T-cell (primary cell): ENCODE results near the gene C9orf50. TPM values are rescaled to one million over a fixed set of nuclear protein-coding genes. Genes with fewer than 3 reads are reported as not detected.
A peak's percentile ranks its signal among the peaks of the same experiment; 100 is the strongest.

Experiments
- ATAC-seq, 4 experiments: fragments of 200-7000 bp in 3 of 4; fragments of 150-1000 bp in 1 of 4; cut with Tn5 transposase; replicated peaks in 1 of 4; 1 replicate in 3 of 4; 2 replicates in 1 of 4; pipeline ENCODE4 v1.10.0; 2021; ENCODE audit warnings: moderate library complexity in 3 of 4, mild to moderate bottlenecking in 2 of 4, moderate number of reproducible peaks in 1 of 4
- CTCF ChIA-PET, 2 donors: fragments of 300-600 bp; sonication (Branson Sonifier 250); formaldehyde crosslinking; loops; one replicate each; lab custom pipeline; 2022; ENCODE audit warnings: antibody characterized with exemption in 2 of 2; lab: Charles Lee
- POLR2A ChIA-PET, 2 donors: fragments of 300-600 bp; sonication (Branson Sonifier 250); formaldehyde crosslinking; loops; one replicate each; lab custom pipeline; 2022; ENCODE audit warnings: antibody characterized with exemption in 2 of 2; lab: Charles Lee
- DNase-seq, 35 experiments: peaks; one replicate each; pipeline versions ENCODE4 v3.0.0 to v3.0.0-alpha.2; 2013 to 2023
- H3K27ac ChIP-seq: one replicate; pipeline ENCODE4 v1.5.1; 2013; ENCODE audit warnings: low read length
- H3K27me3 ChIP-seq, 2 experiments: replicated peaks in 1 of 2; 1 replicate in 1 of 2; 2 replicates in 1 of 2; pipeline versions ENCODE4 v1.6.1 to v1.7.0; 2013; ENCODE audit warnings: low read length in 1 of 2, mixed read lengths in 1 of 2; ENCODE audit not compliant: control insufficient read depth in 2 of 2, insufficient read depth in 2 of 2; ENCODE audit errors: extremely low read depth in 1 of 2
- H3K36me3 ChIP-seq, 2 donors: 1 replicate in 1 of 2; 2 replicates in 1 of 2; pipeline versions ENCODE4 v1.6.1 to v1.7.0; 2013; ENCODE audit warnings: low read length in 1 of 2; ENCODE audit not compliant: control insufficient read depth in 2 of 2, insufficient read depth in 1 of 2; ENCODE audit errors: extremely low read depth in 1 of 2
- H3K4me1 ChIP-seq, 2 experiments: 1 replicate in 1 of 2; 2 replicates in 1 of 2; pipeline versions ENCODE4 v1.6.1 to v1.7.0; 2013; ENCODE audit warnings: low read length in 2 of 2, mixed read lengths in 1 of 2; ENCODE audit not compliant: insufficient read depth in 2 of 2, control insufficient read depth in 1 of 2; ENCODE audit errors: extremely low read depth in 1 of 2
- H3K4me3 ChIP-seq, 2 donors: 1 replicate in 1 of 2; 2 replicates in 1 of 2; pipeline versions ENCODE4 v1.5.1 to v1.7.0; 2013; ENCODE audit warnings: mild to moderate bottlenecking in 2 of 2, low read length in 1 of 2, moderate library complexity in 1 of 2; ENCODE audit not compliant: control insufficient read depth in 1 of 2; ENCODE audit errors: extremely low read depth in 1 of 2
- H3K9me3 ChIP-seq: 2 replicates; pipeline ENCODE4 v1.7.0; 2013
- H3K27ac Mint-ChIP-seq, 2 donors: one replicate each; pipeline ENCODE4 v1.8.0; 2020 to 2021; ENCODE audit warnings: mild to moderate bottlenecking in 2 of 2, mixed read lengths in 2 of 2
- H3K27me3 Mint-ChIP-seq, 2 donors: one replicate each; pipeline ENCODE4 v1.8.0; 2021 to 2022; ENCODE audit warnings: mixed read lengths in 2 of 2
- H3K36me3 Mint-ChIP-seq: one replicate; pipeline ENCODE4 v1.8.0; 2021; ENCODE audit warnings: mixed read lengths
- H3K4me1 Mint-ChIP-seq, 3 donors: one replicate each; pipeline ENCODE4 v1.8.0; 2020 to 2022; ENCODE audit warnings: mixed read lengths in 3 of 3, mild to moderate bottlenecking in 1 of 3
- H3K4me3 Mint-ChIP-seq, 3 donors: one replicate each; pipeline ENCODE4 v1.8.0; 2020 to 2022; ENCODE audit warnings: mild to moderate bottlenecking in 3 of 3, mixed read lengths in 3 of 3, moderate library complexity in 3 of 3
- H3K9me3 Mint-ChIP-seq, 3 donors: one replicate each; pipeline ENCODE4 v1.8.0; 2020 to 2022; ENCODE audit warnings: mixed read lengths in 3 of 3
- WGBS: methylation state at CpG from one replicate; pipeline ENCODE4 v1.1.5; 2013; ENCODE audit warnings: missing lambda C conversion rate; ENCODE audit not compliant: insufficient coverage; 5-methylcytosine and 5-hydroxymethylcytosine counted together
- total RNA-seq, 35 experiments: library from RNA in 6 of 35; stranded (reverse) in 6 of 35; fragments of 120-200 nt in 1 of 35; gene quantifications; one replicate each; pipeline versions ENCODE4 v1.2.1 to v1.2.4 and lab custom pipeline; 2013 to 2026

C9orf50 gene
- total RNA-seq, 5 donors from 2014 or later (not counting 1 experiment from before 2014, with no cell fraction given) = not detected

DNA sequence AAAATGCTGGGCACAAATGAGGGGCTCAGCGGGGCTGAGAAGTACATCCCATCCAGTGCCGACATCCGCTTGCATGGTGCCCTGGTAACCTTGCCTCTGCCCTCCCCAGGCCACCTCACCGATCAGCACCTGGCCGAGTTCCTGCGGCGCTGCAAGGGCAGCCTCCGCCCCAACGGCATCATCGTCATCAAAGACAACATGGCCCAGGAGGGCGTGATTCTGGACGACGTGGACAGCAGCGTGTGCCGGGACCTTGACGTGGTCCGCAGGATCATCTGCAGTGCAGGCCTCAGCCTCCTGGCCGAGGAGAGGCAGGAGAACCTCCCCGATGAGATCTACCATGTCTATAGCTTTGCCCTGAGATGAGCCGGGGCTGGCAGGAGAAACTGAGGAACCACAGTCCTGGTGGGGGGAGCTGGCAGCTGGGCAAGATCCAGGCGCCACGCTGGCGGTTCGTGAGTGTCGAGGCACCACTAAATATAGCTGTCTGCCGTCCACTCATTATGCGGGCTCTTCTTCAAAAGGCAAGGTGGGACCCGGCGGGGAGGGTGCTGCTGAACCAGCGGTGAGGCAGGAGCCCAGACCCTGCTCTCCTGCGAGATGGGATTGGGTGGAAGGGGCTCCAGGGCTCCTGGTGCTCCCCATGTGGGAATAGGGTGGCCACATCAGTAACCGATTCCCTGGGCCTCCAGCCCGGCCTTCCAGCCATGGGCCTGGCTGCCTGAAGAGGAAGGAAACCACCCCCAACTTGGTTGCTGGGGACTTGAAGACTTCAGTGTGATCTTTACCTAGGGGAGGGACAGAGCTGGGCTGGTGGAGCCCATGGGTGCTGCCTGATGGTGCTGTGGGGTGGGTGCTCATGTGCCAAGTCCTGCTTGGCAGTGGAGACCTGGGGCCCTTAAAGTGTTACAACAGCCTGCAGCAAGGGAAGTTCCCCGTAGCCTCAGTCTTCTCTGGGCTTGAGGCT lies 14.5 kb upstream of the C9orf50 start:
- H3K27me3 ChIP-seq = no peaks in the 10 kb centered on the region
- Mint-ChIP-seq H3K36me3 (peaks cover 26% of the 10 kb centered on the region), H3K27me3 (no peaks in the 10 kb centered on the region), H3K4me3 (no peak overlapping the region), H3K9me3 (no peaks in the 10 kb centered on the region), H3K4me1 (peaks cover 34 to 35% (median 34%) of the 10 kb centered on the region in 3 donors), H3K27ac (no peak overlapping the region)
- peaks cover 25 to 68% of the 10 kb centered on the region in 2 donors for H3K36me3 ChIP-seq
- no peaks in the 10 kb centered on the region for H3K9me3 ChIP-seq
- ChIA-PET POLR2A (no interaction called here), CTCF (no interaction called here)
- WGBS = 93% methylated on average over 32 of the region's 34 CpGs
- H3K4me3 ChIP-seq = no peak overlapping the region
- peaks cover 0 to 35% of the 10 kb centered on the region in 2 experiments for H3K4me1 ChIP-seq
- ATAC-seq = no peak
- no peak overlapping the region for H3K27ac ChIP-seq
- DNase-seq = no peak

GRCh38 chr9:129633848-129634247 lies 12.9 kb upstream of the C9orf50 start:
- H3K27ac ChIP-seq = no peak overlapping the region
- peaks cover 0 to 36% of the 10 kb centered on the region in 2 experiments for H3K4me1 ChIP-seq
- H3K9me3 ChIP-seq = no peaks in the 10 kb centered on the region
- Mint-ChIP-seq H3K27me3 (no peaks in the 10 kb centered on the region), H3K36me3 (peaks cover 23% of the 10 kb centered on the region), H3K9me3 (no peaks in the 10 kb centered on the region), H3K27ac (no peak overlapping the region), H3K4me3 (no peak overlapping the region), H3K4me1 (peaks cover 39 to 42% (median 42%) of the 10 kb centered on the region in 3 donors)
- peaks cover 25 to 63% of the 10 kb centered on the region in 2 donors for H3K36me3 ChIP-seq
- DNase-seq = no peak
- 91% methylated on average over 11 of the region's 13 CpGs for WGBS
- no peaks in the 10 kb centered on the region for H3K27me3 ChIP-seq
- CTCF ChIA-PET = no interaction called here
- H3K4me3 ChIP-seq = no peak overlapping the region
- POLR2A ChIA-PET = no interaction called here
- ATAC-seq = no peak

GRCh38 chr9:129633207-129633606 lies 12.3 kb upstream of the C9orf50 start:
- Mint-ChIP-seq H3K27me3 (no peaks in the 10 kb centered on the region), H3K4me1 (peaks cover 43 to 47% (median 46%) of the 10 kb centered on the region in 3 donors), H3K9me3 (no peaks in the 10 kb centered on the region), H3K4me3 (no peak overlapping the region), H3K27ac (no peak overlapping the region), H3K36me3 (peaks cover 19% of the 10 kb centered on the region)
- ChIA-PET CTCF (no interaction called here), POLR2A (no interaction called here)
- no peak for ATAC-seq
- no peaks in the 10 kb centered on the region for H3K27me3 ChIP-seq
- 93% methylated on average over 3 of the region's 4 CpGs for WGBS
- no peaks in the 10 kb centered on the region for H3K9me3 ChIP-seq
- H3K36me3 ChIP-seq = peaks cover 22 to 57% of the 10 kb centered on the region in 2 donors
- H3K4me3 ChIP-seq = no peak overlapping the region
- H3K4me1 ChIP-seq = peaks cover 0 to 42% of the 10 kb centered on the region in 2 experiments
- H3K27ac ChIP-seq = no peak overlapping the region
- DNase-seq = no peak

GRCh38 chr9:129632460-129632859 lies 11.6 kb upstream of the C9orf50 start:
- ChIA-PET POLR2A (no interaction called here), CTCF (no interaction called here)
- Histone ChIP-seq H3K36me3 (peaks cover 17 to 51% of the 10 kb centered on the region in 2 donors), H3K27me3 (no peaks in the 10 kb centered on the region), H3K9me3 (no peaks in the 10 kb centered on the region), H3K4me3 (no peak overlapping the region), H3K27ac (no peak overlapping the region), H3K4me1 (peaks cover 4 to 50% of the 10 kb centered on the region in 2 experiments)
- Mint-ChIP-seq H3K9me3 (no peaks in the 10 kb centered on the region), H3K4me1 (peaks cover 43 to 51% (median 46%) of the 10 kb centered on the region in 3 donors), H3K27ac (peak overlapping the region in 1 of 2 donors; percentile 76), H3K27me3 (no peaks in the 10 kb centered on the region), H3K4me3 (no peak overlapping the region), H3K36me3 (peaks cover 14% of the 10 kb centered on the region)
- DNase-seq = no peak
- no peak for ATAC-seq
- 97% methylated on average over 5 of the region's 13 CpGs for WGBS

DNA sequence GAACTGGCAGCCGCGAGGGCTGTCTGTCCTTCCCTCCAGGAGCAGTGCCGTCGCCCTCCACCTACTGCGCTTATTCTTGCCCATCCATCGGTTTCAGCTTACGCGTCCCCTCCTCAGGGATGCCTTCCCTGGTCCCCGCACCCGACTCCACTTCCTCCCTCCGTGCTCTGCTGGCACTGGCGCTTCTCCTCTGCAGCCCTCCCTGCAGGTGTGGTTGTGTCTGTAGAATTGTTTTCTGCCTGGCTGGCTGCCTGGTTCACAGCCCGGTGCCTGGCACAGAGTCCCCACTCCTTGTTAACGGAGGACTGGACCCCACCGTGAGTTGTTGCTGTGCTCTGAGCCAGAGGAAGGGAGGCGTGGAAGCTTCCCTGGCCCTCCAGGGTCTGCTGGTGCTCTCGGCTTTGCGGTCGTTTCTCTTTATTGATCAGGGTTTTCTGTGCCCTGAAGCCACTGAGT lies 10.8 kb upstream of the C9orf50 start:
- ChIA-PET POLR2A (no interaction called here), CTCF (no interaction called here)
- ATAC-seq (no peak), DNase-seq (no peak)
- peaks cover 49 to 59% (median 53%) of the 10 kb centered on the region in 3 donors for H3K4me1 Mint-ChIP-seq
- Histone ChIP-seq H3K4me3 (no peak overlapping the region), H3K4me1 (peaks cover 6 to 58% of the 10 kb centered on the region in 2 experiments), H3K36me3 (peaks cover 10 to 45% of the 10 kb centered on the region in 2 donors), H3K27me3 (no peaks in the 10 kb centered on the region), H3K27ac (no peak overlapping the region), H3K9me3 (no peaks in the 10 kb centered on the region)
- WGBS = 87% methylated on average over 11 of the region's 19 CpGs
- no peak overlapping the region for H3K27ac Mint-ChIP-seq
- no peaks in the 10 kb centered on the region for H3K27me3 Mint-ChIP-seq
- H3K9me3 Mint-ChIP-seq = no peaks in the 10 kb centered on the region
- peaks cover 14% of the 10 kb centered on the region for H3K36me3 Mint-ChIP-seq
- no peak overlapping the region for H3K4me3 Mint-ChIP-seq

DNA sequence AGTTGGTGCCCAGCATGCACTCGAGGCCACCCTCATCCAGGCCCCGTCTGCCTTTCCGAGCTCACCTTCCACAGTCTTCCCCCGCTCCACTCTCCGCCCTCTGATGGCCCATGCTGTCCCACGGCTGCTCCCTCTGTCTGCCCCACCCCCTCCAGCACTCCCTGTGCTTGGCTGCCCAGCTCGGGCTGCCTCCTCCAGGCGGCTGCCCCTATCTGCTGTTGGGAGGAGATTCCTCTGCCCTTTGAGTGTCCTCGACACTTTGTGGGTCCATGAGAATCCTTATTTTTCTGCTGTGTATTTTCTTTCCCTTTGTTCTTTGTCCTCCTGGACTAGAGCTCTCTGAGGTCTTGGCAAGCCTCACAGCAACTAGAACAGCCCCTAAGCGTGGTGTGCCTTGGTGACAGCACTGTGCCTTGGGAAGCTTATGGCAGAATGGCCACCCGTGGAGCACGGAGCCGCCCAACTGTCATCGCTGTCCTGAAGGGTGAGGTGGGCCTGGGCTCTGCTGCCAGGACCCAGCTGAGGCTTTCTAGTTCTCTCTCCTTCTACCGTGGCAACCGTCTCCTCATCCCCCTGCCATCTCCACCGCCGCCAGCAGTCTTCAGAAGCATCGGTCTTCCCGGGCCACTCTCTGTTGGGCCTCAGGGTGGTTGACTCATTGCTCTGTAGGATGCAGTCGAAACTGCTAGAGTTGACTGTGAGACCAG lies 10.2 kb upstream of the C9orf50 start:
- no peaks in the 10 kb centered on the region for H3K27me3 Mint-ChIP-seq
- H3K9me3 Mint-ChIP-seq = no peaks in the 10 kb centered on the region
- Histone ChIP-seq H3K36me3 (peaks cover 10 to 42% of the 10 kb centered on the region in 2 donors), H3K27me3 (no peaks in the 10 kb centered on the region), H3K9me3 (no peaks in the 10 kb centered on the region), H3K4me1 (peaks cover 6 to 61% of the 10 kb centered on the region in 2 experiments), H3K4me3 (no peak overlapping the region), H3K27ac (no peak overlapping the region)
- peaks cover 51 to 60% (median 55%) of the 10 kb centered on the region in 3 donors for H3K4me1 Mint-ChIP-seq
- ChIA-PET CTCF (no interaction called here), POLR2A (no interaction called here)
- H3K36me3 Mint-ChIP-seq = peaks cover 14% of the 10 kb centered on the region
- H3K27ac Mint-ChIP-seq = peak overlapping the region in 1 of 2 donors; percentile 6
- DNase-seq = no peak
- no peak overlapping the region for H3K4me3 Mint-ChIP-seq
- no peak for ATAC-seq
- 95% methylated on average over 14 of the region's 21 CpGs for WGBS
